Lower lobe of right lung (tissue), 2 donors: Measurements from ENCODE around the gene PLK5. TPM values are rescaled to one million over a fixed set of nuclear protein-coding genes. Genes with fewer than 3 reads are reported as not detected.

ENCODE experiments used
- ATAC-seq, 2 donors: fragments of 200-7000 bp; cut with Tn5 transposase; one replicate each; pipeline ENCODE4 v1.9.1; 2020 to 2022; ENCODE audit warnings: mild to moderate bottlenecking in 2 of 2, moderate library complexity in 2 of 2
- DNase-seq: peaks from one replicate; pipeline ENCODE4 v3.0.0-alpha.2; 2020
- H3K27ac ChIP-seq: fragments of 200-600 bp; one replicate; pipeline ENCODE4 v1.8.0; 2022
- H3K27me3 ChIP-seq: fragments of 200-600 bp; one replicate; pipeline ENCODE4 v1.8.0; 2022; ENCODE audit warnings: low read depth
- H3K36me3 ChIP-seq: fragments of 200-600 bp; one replicate; pipeline ENCODE4 v1.8.0; 2022; ENCODE audit warnings: mild to moderate bottlenecking
- H3K4me1 ChIP-seq: fragments of 200-600 bp; one replicate; pipeline ENCODE4 v1.8.0; 2022
- H3K4me3 ChIP-seq: fragments of 200-600 bp; one replicate; pipeline ENCODE4 v1.8.0; 2022; ENCODE audit warnings: mild to moderate bottlenecking
- H3K9me3 ChIP-seq: fragments of 200-600 bp; one replicate; pipeline ENCODE4 v1.8.0; 2022
- intact Hi-C: fragments of 100-400 bp; cut with DNase I; formaldehyde crosslinking; loops from one replicate; pipeline ENCODE4 v1.11.0; 2022
- total RNA-seq: library from RNA; stranded (reverse); fragmentation: NEBNext Ultra II Directional; extraction: Animal tissue kit (Norgen Biotek cat#: 25700); gene quantifications from one replicate; pipeline ENCODE4 v1.2.1, GENCODE V29; 2021
- TF ChIP-seq, protein P1 (sequence below): fragments of 200-600 bp; IDR thresholded peaks from one replicate; pipeline ENCODE4 v1.8.0; 2022; ENCODE audit warnings: antibody characterized with exemption, mild to moderate bottlenecking
- donor health status: DM: no; HTN: yes; CAD: no; lungs with severe emphysema.

The PLK5 gene
- total RNA-seq, 1 donor from 2014 or later: not detected

DNA sequence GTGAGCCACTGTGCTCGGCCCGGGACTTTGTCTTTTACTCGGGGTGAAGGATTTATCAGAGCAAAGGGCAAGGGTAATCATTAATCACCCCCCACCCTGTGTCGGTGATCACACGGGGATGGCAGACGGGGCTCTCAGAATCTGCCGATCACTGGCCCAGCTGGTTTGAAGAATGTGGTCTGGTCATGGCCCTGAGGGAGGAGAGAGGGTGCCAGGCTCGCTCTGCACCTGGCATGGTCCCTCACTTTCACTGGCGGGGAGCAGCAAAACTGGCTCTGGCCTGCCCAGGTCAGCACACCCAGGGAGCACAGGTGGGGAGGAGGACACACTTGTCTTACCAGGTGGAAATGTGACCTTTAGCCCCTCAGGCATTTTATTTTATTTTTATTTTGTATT, 22.7 kb upstream of the PLK5 start:
- no peak for DNase-seq

DNA sequence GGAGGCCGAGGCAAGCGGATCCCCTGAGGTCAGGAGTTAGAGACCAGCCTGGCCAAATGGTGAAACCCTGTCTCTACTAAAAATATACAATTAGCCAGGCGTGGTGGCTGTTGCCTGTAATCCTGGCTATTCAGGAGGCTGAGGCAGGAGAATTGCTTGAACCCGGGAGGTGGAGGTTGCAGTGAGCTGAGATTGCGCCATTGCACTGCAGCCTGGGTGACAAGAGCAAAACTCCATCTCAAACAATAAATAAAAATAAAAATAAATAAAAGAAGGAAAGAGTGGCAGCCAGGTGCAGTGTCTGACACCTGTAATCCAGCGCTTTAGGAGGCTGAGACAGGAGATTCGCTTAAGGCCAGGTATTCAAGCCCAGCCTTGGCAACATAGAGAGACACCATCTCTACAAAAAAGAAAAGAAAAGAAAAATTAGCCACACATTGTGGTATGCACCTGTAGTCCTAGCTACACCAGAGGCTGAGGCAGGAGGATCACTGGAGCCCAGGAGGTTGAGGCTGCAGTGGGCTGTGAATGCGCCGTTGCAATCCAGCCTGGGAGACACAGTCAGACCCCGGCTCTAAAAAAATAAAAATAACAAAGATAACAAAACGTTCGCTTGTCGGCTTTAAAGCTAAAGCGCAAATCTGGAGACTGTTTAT, 21.3 kb upstream of the PLK5 start:
- ATAC-seq (no peak), DNase-seq (no peak)
- H3K36me3 ChIP-seq: no peaks in the 10 kb centered on the region
- TF ChIP-seq, protein P1, sequence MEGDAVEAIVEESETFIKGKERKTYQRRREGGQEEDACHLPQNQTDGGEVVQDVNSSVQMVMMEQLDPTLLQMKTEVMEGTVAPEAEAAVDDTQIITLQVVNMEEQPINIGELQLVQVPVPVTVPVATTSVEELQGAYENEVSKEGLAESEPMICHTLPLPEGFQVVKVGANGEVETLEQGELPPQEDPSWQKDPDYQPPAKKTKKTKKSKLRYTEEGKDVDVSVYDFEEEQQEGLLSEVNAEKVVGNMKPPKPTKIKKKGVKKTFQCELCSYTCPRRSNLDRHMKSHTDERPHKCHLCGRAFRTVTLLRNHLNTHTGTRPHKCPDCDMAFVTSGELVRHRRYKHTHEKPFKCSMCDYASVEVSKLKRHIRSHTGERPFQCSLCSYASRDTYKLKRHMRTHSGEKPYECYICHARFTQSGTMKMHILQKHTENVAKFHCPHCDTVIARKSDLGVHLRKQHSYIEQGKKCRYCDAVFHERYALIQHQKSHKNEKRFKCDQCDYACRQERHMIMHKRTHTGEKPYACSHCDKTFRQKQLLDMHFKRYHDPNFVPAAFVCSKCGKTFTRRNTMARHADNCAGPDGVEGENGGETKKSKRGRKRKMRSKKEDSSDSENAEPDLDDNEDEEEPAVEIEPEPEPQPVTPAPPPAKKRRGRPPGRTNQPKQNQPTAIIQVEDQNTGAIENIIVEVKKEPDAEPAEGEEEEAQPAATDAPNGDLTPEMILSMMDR: no peak
- no peak overlapping the region for H3K27ac ChIP-seq
- no peaks in the 10 kb centered on the region for H3K9me3 ChIP-seq
- peaks cover 12% of the 10 kb centered on the region for H3K4me1 ChIP-seq
- peaks cover 30% of the 10 kb centered on the region for H3K27me3 ChIP-seq
- no peak overlapping the region for H3K4me3 ChIP-seq
- intact Hi-C loops: no loop called here

More for the DNA sequence above, 22.7 kb upstream of the PLK5 start:
- no peak overlapping the region for H3K4me3 ChIP-seq
- no peaks in the 10 kb centered on the region for H3K9me3 ChIP-seq
- H3K4me1 ChIP-seq: peaks cover 8% of the 10 kb centered on the region
- H3K27ac ChIP-seq: no peak overlapping the region
- intact Hi-C loops: no loop called here
- TF ChIP-seq, protein P1: no peak
- no peaks in the 10 kb centered on the region for H3K36me3 ChIP-seq
- ATAC-seq: no peak
- H3K27me3 ChIP-seq: peaks cover 40% of the 10 kb centered on the region

DNA sequence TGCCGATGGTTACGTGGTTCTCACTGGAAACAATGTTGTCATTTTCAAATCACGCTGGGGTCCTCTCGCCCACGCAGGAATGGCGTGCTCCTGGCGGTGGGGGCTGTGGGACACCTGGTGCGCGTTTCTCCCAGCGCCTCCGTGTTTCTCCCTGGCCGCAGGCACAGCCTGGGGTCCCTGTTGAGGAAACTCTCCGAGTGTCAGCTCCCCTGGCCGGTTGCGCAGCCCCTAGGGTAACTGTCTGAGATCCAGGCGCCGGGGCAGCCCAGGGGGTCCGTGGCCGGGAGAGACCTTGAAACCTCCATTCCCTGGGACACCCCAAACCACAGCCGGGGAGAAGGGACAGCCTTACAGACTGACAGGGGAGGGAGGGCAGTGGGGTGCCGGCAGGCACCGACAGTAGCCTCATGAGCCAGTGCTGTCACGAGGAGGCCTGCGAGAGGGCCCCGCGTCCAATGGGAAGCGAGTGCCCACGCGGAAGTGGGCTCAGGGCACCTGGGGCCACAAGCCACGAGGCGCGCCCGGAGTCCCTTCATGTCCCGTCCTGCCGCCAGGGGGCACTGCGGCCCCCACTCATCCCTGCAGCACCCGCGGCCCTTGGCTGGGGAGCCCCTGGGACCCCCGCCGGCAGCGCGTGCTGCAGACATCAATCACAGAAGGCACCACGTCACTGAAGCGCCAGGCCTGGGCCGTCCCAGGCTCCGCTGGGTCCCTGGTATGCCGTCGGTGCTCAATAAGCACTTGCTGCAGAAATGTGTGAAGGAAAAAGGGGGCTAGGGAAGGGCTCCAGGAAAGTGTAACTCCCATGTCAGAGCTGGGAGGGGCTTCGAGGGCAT, 20.6 kb upstream of the PLK5 start:
- peaks cover 17% of the 10 kb centered on the region for H3K4me1 ChIP-seq
- DNase-seq (peak; percentile 73), ATAC-seq (peak; percentile 15 to 21)
- TF ChIP-seq, protein P1: peak; percentile 78
- peak overlapping the region; percentile 21 for H3K4me3 ChIP-seq
- no peaks in the 10 kb centered on the region for H3K36me3 ChIP-seq
- H3K27ac ChIP-seq: no peak overlapping the region
- intact Hi-C loops: no loop called here
- H3K27me3 ChIP-seq: peaks cover 23% of the 10 kb centered on the region
- no peaks in the 10 kb centered on the region for H3K9me3 ChIP-seq

DNA sequence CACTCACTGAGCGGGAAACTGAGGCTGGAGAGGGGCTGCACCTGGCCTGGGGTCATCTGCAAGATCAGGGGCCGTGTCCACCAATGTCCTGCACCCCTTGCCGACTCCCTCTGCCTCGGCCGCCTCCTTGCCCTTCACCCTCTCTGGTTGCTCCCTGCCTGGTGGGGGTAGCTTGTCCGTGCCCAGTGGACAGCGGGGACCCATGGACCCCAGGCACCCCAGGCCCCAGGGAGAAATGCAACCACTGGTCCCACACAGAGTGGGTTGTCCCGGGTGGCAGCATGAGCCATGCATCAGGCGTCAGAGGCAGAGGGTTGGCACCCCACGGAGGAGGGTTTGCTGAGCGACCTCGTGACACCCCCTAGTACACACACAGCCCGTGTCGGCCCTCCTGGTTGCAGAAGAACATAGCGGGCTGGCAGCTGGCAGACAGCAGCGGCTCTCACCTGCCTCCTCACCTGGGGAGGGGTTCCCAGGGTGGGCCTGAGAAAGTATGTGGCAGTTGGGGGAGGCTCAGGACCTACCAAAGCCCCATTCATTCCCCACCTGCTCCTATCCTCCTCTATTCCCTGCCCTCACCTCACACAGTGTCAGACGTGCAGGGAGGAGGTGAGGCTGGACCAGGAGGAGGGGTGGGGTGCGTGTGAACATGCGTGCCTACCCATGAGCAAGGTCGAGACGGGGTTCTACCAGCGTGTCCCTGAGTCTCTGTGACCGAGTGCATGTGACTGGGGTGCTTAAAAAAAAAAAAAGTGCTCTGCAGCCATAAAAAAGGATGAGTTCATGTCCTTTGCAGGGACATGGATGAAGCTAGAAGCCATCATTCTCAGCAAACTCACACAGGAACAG, 19.7 kb upstream of the PLK5 start:
- Histone ChIP-seq H3K27me3 (peaks cover 23% of the 10 kb centered on the region), H3K4me3 (no peak overlapping the region), H3K4me1 (peaks cover 21% of the 10 kb centered on the region), H3K36me3 (no peaks in the 10 kb centered on the region), H3K9me3 (no peaks in the 10 kb centered on the region), H3K27ac (no peak overlapping the region)
- TF ChIP-seq, protein P1: no peak
- intact Hi-C loops: no loop called here
- DNase-seq: no peak
- no peak for ATAC-seq

DNA sequence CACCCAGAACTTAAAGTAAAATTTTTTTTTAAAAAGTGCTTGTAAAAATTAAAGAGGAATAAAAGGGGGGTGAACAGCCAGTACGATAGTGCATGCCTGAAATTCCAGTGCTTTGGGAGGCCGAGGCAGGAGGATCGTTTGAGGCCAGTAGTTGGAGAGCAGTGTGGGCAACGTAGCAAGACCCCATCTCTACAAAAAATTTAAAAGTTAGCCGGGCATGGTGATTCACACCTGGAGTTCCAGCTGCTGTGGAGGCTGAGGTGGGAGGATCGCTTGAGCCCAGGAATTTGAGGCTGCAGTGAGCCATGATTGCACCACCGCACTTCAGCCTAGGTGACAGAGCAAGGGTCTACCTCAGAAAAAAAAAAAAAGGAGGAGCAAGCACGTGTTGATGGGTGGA, 18.9 kb upstream of the PLK5 start:
- no peaks in the 10 kb centered on the region for H3K9me3 ChIP-seq
- H3K4me3 ChIP-seq: no peak overlapping the region
- no peaks in the 10 kb centered on the region for H3K36me3 ChIP-seq
- peaks cover 23% of the 10 kb centered on the region for H3K27me3 ChIP-seq
- ATAC-seq: no peak
- H3K27ac ChIP-seq: no peak overlapping the region
- peaks cover 21% of the 10 kb centered on the region for H3K4me1 ChIP-seq
- no peak for DNase-seq
- intact Hi-C loops: no loop called here
- TF ChIP-seq, protein P1: no peak
